K562 (cell line): ENCODE data around the gene ACHE. TPM values are rescaled to one million over a fixed set of nuclear protein-coding genes. Genes with fewer than 3 reads are reported as not detected.

Experiments
- ATAC-seq: fragments of 200-7000 bp; cut with Tn5 transposase; 3 replicates; pipeline ENCODE4 v1.9.1; 2020; ENCODE audit warnings: moderate library complexity
- BruUV-seq: library from RNA; stranded (reverse); fragments of 400-500 nt; replicated peaks from 2 replicates; lab custom pipeline; 2021; lab: Mats Ljungman, UMichigan
- CTCF ChIA-PET: fragments of 300-600 bp; formaldehyde crosslinking; extraction: SDS; loops from one replicate; lab custom pipeline; 2021; ENCODE audit warnings: low intra/inter-chr PET ratio; lab: Yijun Ruan, JAX
- POLR2A ChIA-PET: fragments of 300-600, 350-650 bp; sonication (Branson Sonifier 250); formaldehyde crosslinking; extraction: SDS; loops from one replicate; lab custom pipeline; 2021; ENCODE audit warnings: antibody characterized with exemption, inconsistent platforms; lab: Yijun Ruan, JAX
- DNase-seq, 4 experiments: peaks; one replicate each; pipeline versions ENCODE4 v3.0.0 to v3.0.0-alpha.2; 2011 to 2018; ENCODE audit warnings: low spot score in 3 of 4, mixed read lengths in 3 of 4; ENCODE audit errors: extremely low read depth in 1 of 4
- FAIRE-seq: peaks from 2 replicates; lab custom pipeline; 2011; peaks lifted over from hg19 to GRCh38; lab: Jason Lieb, UNC
- H2AFZ ChIP-seq: 2 replicates; pipeline ENCODE4 v1.6.0; 2011; ENCODE audit warnings: low read depth, low read length, control low read depth, inconsistent platforms
- H3K27ac ChIP-seq: fragments of 200-600 bp; 3 replicates; pipeline ENCODE4 v1.8.0; 2011; ENCODE audit warnings: low read depth, mild to moderate bottlenecking, control low read depth, inconsistent platforms, low read length, moderate library complexity, mixed read lengths; ENCODE audit errors: extremely low read depth
- H3K27me3 ChIP-seq, 2 experiments: fragments of 300-600 bp in 1 of 2; 2 replicates in 1 of 2; 3 replicates in 1 of 2; pipeline versions ENCODE4 v1.6.0 to v1.8.0; 2011; ENCODE audit warnings: inconsistent platforms in 2 of 2, low read length in 2 of 2, mild to moderate bottlenecking in 1 of 2, mixed read lengths in 1 of 2, moderate library complexity in 1 of 2; ENCODE audit not compliant: control insufficient read depth in 2 of 2, insufficient read depth in 2 of 2
- H3K36me3 ChIP-seq: fragments of 300-600 bp; 3 replicates; pipeline ENCODE4 v1.8.0; 2011; ENCODE audit warnings: mild to moderate bottlenecking, low read length, inconsistent platforms; ENCODE audit not compliant: control insufficient read depth, insufficient read depth
- H3K4me1 ChIP-seq, 2 experiments: fragments of 200-600 bp in 1 of 2; replicated peaks in 1 of 2; 2 replicates in 1 of 2; 3 replicates in 1 of 2; pipeline versions ENCODE4 v1.5.1 to v1.8.0; 2011; ENCODE audit warnings: inconsistent platforms in 2 of 2, low read length in 2 of 2, mild to moderate bottlenecking in 1 of 2, mixed read lengths in 1 of 2, moderate library complexity in 1 of 2; ENCODE audit not compliant: control insufficient read depth in 2 of 2, insufficient read depth in 2 of 2
- H3K4me2 ChIP-seq: 2 replicates; pipeline ENCODE4 v1.6.1; 2011; ENCODE audit warnings: low read length, control low read depth, inconsistent platforms, mixed read lengths; ENCODE audit not compliant: insufficient read depth
- H3K4me3 ChIP-seq: fragments of 200-600 bp; sonication (generic), shearing (Covaris generic); 2 replicates; pipeline ENCODE4 v1.5.1; 2016; ENCODE audit warnings: control low read depth, inconsistent platforms
- H3K79me2 ChIP-seq: fragments of 200-600 bp; 3 replicates; pipeline ENCODE4 v1.8.0; 2011; ENCODE audit warnings: low read length, inconsistent platforms; ENCODE audit not compliant: control insufficient read depth, insufficient read depth
- H3K9ac ChIP-seq, 2 experiments: 2 replicates each; pipeline versions ENCODE4 v1.6.0 to v1.6.1; 2011; ENCODE audit warnings: low read depth in 2 of 2, low read length in 2 of 2, control low read depth in 1 of 2, inconsistent platforms in 1 of 2, mild to moderate bottlenecking in 1 of 2, mixed read lengths in 1 of 2; ENCODE audit not compliant: insufficient read depth in 1 of 2
- H3K9me1 ChIP-seq: one replicate; pipeline ENCODE4 v1.6.0; 2011; ENCODE audit warnings: inconsistent platforms, mild to moderate bottlenecking, low read length, moderate library complexity; ENCODE audit not compliant: control insufficient read depth, insufficient read depth
- H3K9me3 ChIP-seq: replicated peaks from 2 replicates; pipeline ENCODE4 v1.5.1; 2011; ENCODE audit warnings: low read depth, low read length, inconsistent platforms; ENCODE audit not compliant: control insufficient read depth, insufficient read depth
- H4K20me1 ChIP-seq: replicated peaks from 2 replicates; pipeline ENCODE4 v1.6.1; 2011; ENCODE audit warnings: low read length, inconsistent platforms, mixed read lengths; ENCODE audit not compliant: control insufficient read depth, insufficient read depth
- ATF7 ChIP-seq: fragments of 450-650 bp; IDR thresholded peaks from 2 replicates; pipeline ENCODE4 v1.7.1; 2014; ENCODE audit warnings: mild to moderate bottlenecking, moderate library complexity
- BHLHE40 ChIP-seq: IDR thresholded peaks from 2 replicates; pipeline ENCODE4 v1.6.1; 2011; ENCODE audit warnings: low read length, improper control_type of control experiment
- FOSL1 ChIP-seq: fragments of 200-800 bp; sonication (Bioruptor generic); conservative IDR thresholded peaks from 2 replicates; pipeline ENCODE4 v1.6.1; 2016; ENCODE audit warnings: missing genetic modification characterization, missing compliant biosample characterization
- HMGN3 ChIP-seq: IDR thresholded peaks from 2 replicates; pipeline ENCODE4 v1.6.1; 2011; ENCODE audit warnings: borderline replicate concordance, low read depth, mild to moderate bottlenecking, mixed read lengths, low read length; ENCODE audit not compliant: insufficient read length; ENCODE audit errors: extremely low read depth
- KDM1A ChIP-seq, 2 experiments: fragments of 450-650 bp; IDR thresholded peaks; 2 replicates each; pipeline ENCODE4 v1.6.1; 2016; ENCODE audit warnings: mild to moderate bottlenecking in 2 of 2
- MEF2D ChIP-seq: conservative IDR thresholded peaks from 2 replicates; pipeline ENCODE4 v1.6.1; 2016; ENCODE audit warnings: low read depth, missing genetic modification characterization, missing compliant biosample characterization
- MTA3 ChIP-seq: fragments of 450-650 bp; formaldehyde crosslinking; IDR thresholded peaks from 2 replicates; pipeline ENCODE4 v1.6.1; 2017; ENCODE audit warnings: mild to moderate bottlenecking, borderline replicate concordance
- NCOA6 ChIP-seq: fragments of 450-650 bp; IDR thresholded peaks from 2 replicates; pipeline ENCODE4 v1.6.1; 2017; ENCODE audit warnings: mild to moderate bottlenecking
- NELFE ChIP-seq: IDR thresholded peaks from 2 replicates; pipeline ENCODE4 v1.6.1; 2011; ENCODE audit warnings: mild to moderate bottlenecking; ENCODE audit not compliant: insufficient read depth, insufficient read length
- NRF1 ChIP-seq, 2 experiments: fragments of 450-650 bp; IDR thresholded peaks in 1 of 2; conservative IDR thresholded peaks in 1 of 2; 2 replicates each; pipeline ENCODE4 v1.6.1; 2014; ENCODE audit warnings: mild to moderate bottlenecking in 2 of 2
- RFX7 ChIP-seq: fragments of 250-450 bp; sonication (Bioruptor Pico); IDR thresholded peaks from 2 replicates; pipeline ENCODE4 v1.5.1; 2021; ENCODE audit warnings: mild to moderate bottlenecking
- SMAD1 ChIP-seq: fragments of 150-350 bp; IDR thresholded peaks from 2 replicates; pipeline ENCODE4 v1.6.1; 2014; ENCODE audit warnings: low read length, low read depth; ENCODE audit not compliant: partially characterized antibody
- SMARCB1 ChIP-seq: IDR thresholded peaks from 2 replicates; pipeline ENCODE4 v1.6.1; 2011; ENCODE audit warnings: improper control_type of control experiment, low read depth; ENCODE audit not compliant: insufficient read length
- ZNF384 ChIP-seq: IDR thresholded peaks from 2 replicates; pipeline ENCODE4 v1.6.1; 2012; ENCODE audit warnings: low read depth, low read length, improper control_type of control experiment
- WGBS: fragments of 100-300 bp; shearing (Covaris generic); methylation state at CpG from one replicate; pipeline ENCODE4 v1.1.6; 2016; ENCODE audit warnings: low coverage, mixed read lengths; ENCODE audit not compliant: insufficient coverage; ENCODE audit errors: missing lambda C conversion rate; 5-methylcytosine and 5-hydroxymethylcytosine counted together
- in situ Hi-C: fragments of 300-500 bp; cut with MboI; formaldehyde crosslinking; loops from 4 replicates; pipeline ENCODE4 v1.15.0; 2018; ENCODE audit warnings: inconsistent platforms, mixed read lengths
- intact Hi-C: fragments of 100-400 bp; cut with micrococcal nuclease; formaldehyde crosslinking; loops from 2 replicates; pipeline ENCODE4 v1.14.2; 2022
- polyA plus RNA-seq, 8 experiments: library from polyadenylated mRNA; depleted of rRNA in 4 of 8; stranded (reverse) in 5 of 8; unstranded in 3 of 8; fragments of >200 nt; fragmentation: Nextera tagmentation in 2 of 8; fragmentation: Illumina TruSeq in 1 of 8; extraction: Ambion mirVana in 2 of 8; extraction: Trizol in 1 of 8; gene quantifications; 2 replicates each; pipeline versions ENCODE4 v1.2.1 to v1.2.3, GENCODE V29; 2011 to 2014; ENCODE audit warnings: inconsistent platforms in 1 of 8, missing spikeins in 1 of 8
- total RNA-seq, 7 experiments: library from RNA; depleted of rRNA in 6 of 7; stranded (reverse); fragments of >200 nt in 6 of 7; fragmentation: Illumina TruSeq in 2 of 7; extraction: Trizol in 2 of 7; gene quantifications; 2 replicates each; pipeline versions ENCODE4 v1.2.1 to v1.2.3, GENCODE V29; 2011 to 2021; ENCODE audit warnings: low replicate concordance in 1 of 7
- TF ChIP-seq, protein P1 (sequence below), 2 experiments: fragments of 450-650 bp; conservative IDR thresholded peaks; 2 replicates each; pipeline ENCODE4 v1.6.1; 2017; ENCODE audit warnings: mild to moderate bottlenecking in 2 of 2, moderate library complexity in 2 of 2
- TF ChIP-seq, protein P2 (sequence below): fragments of 450-650 bp; IDR thresholded peaks from 2 replicates; pipeline ENCODE4 v1.6.1; 2018; ENCODE audit not compliant: partially characterized antibody
- TF ChIP-seq, protein P3 (sequence below): sonication (generic); IDR thresholded peaks from 2 replicates; pipeline ENCODE4 v1.6.1; 2016

Gene ACHE
- total and polyA plus RNA-seq, 9 of the 15 experiments (the other 6 are each of a cell fraction or from before 2014, with no cell fraction given), result 0.04 to 8.8 (median 1.9) TPM

DNA sequence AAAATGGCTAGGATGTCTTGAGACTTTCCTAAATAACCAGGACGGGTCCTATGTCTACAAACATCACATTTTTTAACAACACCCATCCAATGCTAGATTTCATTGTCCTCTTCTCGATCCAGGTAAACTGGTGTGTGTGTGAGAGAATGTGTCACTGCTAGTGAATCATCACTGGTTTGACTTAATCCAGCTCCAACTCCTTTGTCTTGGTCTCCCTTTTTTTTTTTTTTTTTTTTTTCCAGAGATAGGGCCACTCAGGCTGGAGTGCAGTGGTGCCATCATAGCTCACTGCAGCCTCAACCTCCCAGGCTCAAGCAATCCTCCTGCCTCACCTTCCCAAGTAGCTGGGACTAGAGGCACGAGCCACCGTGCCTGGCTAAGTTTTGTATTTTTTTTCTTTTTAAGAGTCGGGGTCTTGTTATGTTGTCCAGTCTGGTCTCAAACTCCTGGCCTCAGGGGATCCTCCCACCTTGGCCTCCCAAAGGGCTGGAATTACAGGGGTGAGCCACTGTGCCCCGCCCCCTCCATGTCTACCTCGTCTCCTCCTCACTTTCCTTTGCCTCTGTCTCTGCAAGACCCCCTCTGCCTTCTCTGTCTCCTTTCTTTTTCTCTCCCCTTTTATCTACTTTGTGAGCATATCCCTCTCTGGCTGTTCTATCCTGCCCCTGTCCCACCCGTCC is 4.0 kb downstream of the ACHE start:
- Histone ChIP-seq H3K4me3 (no peak overlapping the region), H2AFZ (no peak overlapping the region), H3K4me1 (peaks cover 40 to 97% of the 10 kb centered on the region in 2 experiments), H4K20me1 (peaks cover 13% of the 10 kb centered on the region), H3K79me2 (peaks cover 34% of the 10 kb centered on the region), H3K4me2 (no peak overlapping the region), H3K36me3 (peaks cover 22% of the 10 kb centered on the region), H3K9me3 (no peaks in the 10 kb centered on the region), H3K27ac (0 out of 3 replicates have a peak overlapping the region, but pooled peaks have one; percentile 77), H3K9ac (no peak overlapping the region), H3K27me3 (no peaks in the 10 kb centered on the region), H3K9me1 (peaks cover 5% of the 10 kb centered on the region)
- 68% methylated on average over 8 of the region's 8 CpGs for WGBS
- FAIRE-seq, result no peak
- ChIA-PET POLR2A (interaction anchor here (0.9 to 1.5 kb wide), 2 partner anchors 110 to 381 kb away, joined by 3 to 5 read pairs; no protein-coding TSS in a partner anchor), CTCF (no interaction called here)
- intact Hi-C loops (no loop called here), in situ Hi-C loops (loop anchor here (5.0 kb wide), 1 partner anchor 166 kb away; no protein-coding TSS in a partner anchor)
- no peak for ATAC-seq
- no TSS peak for BruUV-seq
- DNase-seq, result no peak
- TF ChIP-seq, protein P1, sequence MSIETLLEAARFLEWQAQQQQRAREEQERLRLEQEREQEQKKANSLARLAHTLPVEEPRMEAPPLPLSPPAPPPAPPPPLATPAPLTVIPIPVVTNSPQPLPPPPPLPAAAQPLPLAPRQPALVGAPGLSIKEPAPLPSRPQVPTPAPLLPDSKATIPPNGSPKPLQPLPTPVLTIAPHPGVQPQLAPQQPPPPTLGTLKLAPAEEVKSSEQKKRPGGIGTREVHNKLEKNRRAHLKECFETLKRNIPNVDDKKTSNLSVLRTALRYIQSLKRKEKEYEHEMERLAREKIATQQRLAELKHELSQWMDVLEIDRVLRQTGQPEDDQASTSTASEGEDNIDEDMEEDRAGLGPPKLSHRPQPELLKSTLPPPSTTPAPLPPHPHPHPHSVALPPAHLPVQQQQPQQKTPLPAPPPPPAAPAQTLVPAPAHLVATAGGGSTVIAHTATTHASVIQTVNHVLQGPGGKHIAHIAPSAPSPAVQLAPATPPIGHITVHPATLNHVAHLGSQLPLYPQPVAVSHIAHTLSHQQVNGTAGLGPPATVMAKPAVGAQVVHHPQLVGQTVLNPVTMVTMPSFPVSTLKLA (conservative IDR thresholded peaks at IDR 0.05), result no peak
- TF ChIP-seq BHLHE40 (no peak), SMAD1 (no peak), NELFE (no peak), NCOA6 (no peak), MTA3 (no peak), NRF1 (conservative IDR thresholded peaks at IDR 0.05 in 1 of 2, IDR thresholded peaks at IDR 0.05 in 1 of 2) (no peak), SMARCB1 (no peak), MEF2D (tag) (no peak), KDM1A (IDR thresholded peaks at IDR 0.05) (no peak), ZNF384 (peak; percentile 70), FOSL1 (tag) (peak; percentile 27; the same call in 1 of the 2 replicates), ATF7 (no peak), HMGN3 (no peak), RFX7 (no peak)
- TF ChIP-seq, protein P2, sequence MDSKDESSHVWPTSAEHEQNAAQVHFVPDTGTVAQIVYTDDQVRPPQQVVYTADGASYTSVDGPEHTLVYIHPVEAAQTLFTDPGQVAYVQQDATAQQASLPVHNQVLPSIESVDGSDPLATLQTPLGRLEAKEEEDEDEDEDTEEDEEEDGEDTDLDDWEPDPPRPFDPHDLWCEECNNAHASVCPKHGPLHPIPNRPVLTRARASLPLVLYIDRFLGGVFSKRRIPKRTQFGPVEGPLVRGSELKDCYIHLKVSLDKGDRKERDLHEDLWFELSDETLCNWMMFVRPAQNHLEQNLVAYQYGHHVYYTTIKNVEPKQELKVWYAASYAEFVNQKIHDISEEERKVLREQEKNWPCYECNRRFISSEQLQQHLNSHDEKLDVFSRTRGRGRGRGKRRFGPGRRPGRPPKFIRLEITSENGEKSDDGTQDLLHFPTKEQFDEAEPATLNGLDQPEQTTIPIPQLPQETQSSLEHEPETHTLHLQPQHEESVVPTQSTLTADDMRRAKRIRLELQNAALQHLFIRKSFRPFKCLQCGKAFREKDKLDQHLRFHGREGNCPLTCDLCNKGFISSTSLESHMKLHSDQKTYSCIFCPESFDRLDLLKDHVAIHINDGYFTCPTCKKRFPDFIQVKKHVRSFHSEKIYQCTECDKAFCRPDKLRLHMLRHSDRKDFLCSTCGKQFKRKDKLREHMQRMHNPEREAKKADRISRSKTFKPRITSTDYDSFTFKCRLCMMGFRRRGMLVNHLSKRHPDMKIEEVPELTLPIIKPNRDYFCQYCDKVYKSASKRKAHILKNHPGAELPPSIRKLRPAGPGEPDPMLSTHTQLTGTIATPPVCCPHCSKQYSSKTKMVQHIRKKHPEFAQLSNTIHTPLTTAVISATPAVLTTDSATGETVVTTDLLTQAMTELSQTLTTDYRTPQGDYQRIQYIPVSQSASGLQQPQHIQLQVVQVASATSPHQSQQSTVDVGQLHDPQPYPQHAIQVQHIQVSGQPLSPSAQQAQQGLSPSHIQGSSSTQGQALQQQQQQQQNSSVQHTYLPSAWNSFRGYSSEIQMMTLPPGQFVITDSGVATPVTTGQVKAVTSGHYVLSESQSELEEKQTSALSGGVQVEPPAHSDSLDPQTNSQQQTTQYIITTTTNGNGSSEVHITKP, result peak; percentile 63
- TF ChIP-seq, protein P3, sequence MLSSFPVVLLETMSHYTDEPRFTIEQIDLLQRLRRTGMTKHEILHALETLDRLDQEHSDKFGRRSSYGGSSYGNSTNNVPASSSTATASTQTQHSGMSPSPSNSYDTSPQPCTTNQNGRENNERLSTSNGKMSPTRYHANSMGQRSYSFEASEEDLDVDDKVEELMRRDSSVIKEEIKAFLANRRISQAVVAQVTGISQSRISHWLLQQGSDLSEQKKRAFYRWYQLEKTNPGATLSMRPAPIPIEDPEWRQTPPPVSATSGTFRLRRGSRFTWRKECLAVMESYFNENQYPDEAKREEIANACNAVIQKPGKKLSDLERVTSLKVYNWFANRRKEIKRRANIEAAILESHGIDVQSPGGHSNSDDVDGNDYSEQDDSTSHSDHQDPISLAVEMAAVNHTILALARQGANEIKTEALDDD, result 0 out of 2 replicates have a peak, but pooled peaks have one; percentile 20
